GM18868 (cell line): ENCODE data around the gene GRIN3B.

Experiments
- ATAC-seq: cut with Tn5 transposase; IDR thresholded peaks from one replicate; pipeline ENCODE4 v1.9.1; 2021; ENCODE audit warnings: mild to moderate bottlenecking, moderate library complexity; ENCODE audit not compliant: unreplicated experiment

Gene GRIN3B

DNA sequence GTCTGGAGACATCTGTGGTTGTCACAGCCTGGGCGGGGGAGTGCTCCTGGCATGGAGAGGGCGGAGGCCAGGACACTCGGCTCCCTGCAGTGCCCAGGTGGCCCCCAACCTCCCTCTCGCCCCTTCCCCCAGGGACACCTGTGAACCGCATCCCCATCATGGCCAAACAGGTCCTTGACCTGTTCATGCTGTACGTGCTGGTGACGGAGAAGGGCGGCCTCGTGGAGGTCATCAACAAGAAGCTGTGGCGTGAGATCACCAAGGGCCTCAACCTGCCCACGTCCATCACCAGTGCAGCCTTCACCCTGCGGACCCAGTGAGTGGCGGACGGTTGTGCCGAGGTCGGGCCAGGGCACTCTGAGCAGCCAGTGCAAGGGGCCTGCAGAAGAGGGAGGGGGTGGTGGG lies 36.1 kb upstream of the GRIN3B start:
- no peak for ATAC-seq

DNA sequence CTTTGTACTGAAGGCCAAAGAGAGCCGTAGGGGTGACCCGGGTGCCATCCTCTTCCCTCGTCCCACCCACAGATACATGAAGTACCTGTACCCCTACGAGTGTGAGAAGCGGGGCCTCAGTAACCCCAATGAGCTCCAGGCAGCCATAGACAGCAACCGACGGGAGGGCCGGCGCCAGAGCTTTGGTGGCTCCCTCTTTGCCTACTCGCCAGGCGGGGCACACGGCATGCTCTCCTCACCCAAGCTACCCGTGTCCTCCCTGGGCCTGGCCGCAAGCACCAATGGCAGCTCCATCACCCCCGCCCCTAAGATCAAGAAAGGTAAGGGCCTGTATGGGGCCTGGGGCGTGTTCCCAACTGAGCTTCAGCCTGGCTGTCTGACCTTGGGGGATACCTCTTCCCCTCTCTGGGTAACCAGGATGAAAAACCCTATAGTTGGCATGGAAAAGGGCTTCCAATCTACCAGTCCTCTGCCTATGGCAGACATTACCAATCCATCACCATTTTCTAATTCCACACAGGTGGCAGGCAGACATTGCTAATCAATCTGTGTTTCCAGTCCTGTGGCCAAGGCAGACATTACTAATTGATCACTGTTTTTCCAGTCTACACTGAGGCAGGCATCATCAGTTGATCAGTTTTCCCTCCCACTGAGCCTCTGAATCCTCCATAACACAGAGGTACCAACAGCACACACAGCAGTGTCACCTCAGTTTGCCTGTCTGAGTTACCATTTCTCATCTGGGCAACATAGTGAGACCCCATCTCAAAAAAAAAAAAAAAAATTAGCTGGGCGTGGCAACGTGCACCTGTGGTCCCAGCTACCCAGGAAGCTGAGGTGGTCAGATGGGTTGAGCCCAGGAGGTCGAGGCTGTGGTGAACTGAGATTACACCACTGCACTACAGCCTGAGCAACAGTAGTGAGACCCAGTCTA lies 35.2 kb upstream of the GRIN3B start:
- ATAC-seq: no peak

DNA sequence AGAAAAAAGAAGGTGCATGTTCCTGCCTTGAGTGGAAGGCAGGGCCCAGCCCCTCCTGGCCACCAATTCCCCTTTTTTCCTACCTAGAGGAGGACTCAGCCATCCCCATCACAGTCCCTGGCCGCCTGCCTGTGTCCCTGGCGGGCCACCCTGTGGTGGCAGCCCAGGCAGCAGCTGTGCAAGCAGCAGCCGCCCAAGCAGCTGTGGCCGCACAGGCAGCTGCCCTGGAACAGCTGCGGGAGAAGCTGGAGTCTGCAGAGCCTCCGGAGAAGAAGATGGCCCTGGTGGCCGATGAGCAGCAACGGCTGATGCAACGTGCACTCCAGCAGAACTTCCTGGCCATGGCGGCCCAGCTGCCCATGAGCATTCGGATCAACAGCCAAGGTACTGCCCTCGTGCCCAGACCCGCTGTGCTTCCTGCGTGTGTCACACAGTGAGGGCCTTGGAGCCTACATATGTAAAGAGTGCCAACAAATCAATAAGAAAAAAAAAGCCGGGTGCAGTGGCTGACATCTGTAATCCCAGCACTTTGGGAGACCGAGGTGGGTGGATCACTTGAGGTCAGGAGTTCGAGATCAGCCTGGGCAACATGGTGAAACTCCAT lies 33.6 kb upstream of the GRIN3B start:
- no peak for ATAC-seq

DNA sequence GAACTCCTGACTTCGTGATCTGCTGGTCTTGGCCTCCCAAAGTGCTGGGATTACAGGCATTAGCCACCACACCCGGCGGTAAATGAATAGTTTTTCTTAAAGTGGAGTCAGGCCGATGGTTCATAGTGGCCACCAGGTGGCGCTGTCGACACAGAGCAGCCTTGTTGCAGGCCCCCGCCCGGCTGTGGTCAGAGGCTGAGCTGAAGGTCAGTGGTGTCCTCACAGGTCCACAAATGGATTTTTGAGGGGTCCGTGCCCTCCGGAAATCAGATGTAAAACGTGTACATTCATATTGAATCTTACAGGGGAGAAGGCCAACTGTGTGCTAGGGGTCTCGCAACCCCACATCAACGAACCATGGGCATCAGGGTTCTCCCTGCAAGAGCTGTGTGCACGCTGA lies 29.5 kb upstream of the GRIN3B start:
- no peak for ATAC-seq

DNA sequence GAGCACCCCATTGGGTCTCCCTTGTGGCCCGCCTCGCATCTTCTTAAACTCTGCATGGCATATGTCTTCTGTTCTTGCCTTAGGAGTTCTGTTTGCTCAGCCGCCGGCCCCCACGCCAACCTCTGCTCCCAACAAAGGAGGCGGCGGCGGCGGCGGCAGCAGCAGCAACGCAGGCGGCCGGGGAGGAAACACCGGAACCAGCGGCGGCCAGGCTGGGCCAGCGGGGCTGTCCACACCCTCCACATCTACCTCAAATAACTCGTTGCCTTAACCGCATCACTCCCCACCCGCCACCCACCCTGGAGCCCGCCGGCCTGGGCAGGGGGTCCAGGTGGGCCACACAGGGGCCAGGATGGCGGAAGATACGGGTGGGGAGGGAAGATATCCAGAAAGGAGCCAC lies 28.4 kb upstream of the GRIN3B start:
- no peak for ATAC-seq

DNA sequence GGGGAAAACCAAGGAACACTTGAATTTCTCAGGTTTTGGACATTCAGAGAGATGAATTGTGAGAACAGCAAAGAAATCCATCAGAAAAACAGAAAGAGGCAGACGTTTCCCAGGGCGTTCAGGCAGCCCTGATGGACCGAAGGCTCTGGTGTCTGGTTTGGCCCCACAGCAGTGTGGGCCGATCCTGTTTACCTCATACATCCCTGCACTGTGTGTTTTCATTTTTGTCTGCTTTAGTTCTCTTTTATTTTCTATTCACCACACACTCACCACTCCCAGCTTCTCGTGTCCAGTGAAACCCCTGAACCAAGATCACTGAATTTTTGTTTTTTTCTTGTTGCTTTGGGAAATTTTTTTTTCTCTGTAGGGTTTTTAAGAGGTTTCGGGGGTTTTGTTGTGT lies 27.9 kb upstream of the GRIN3B start:
- no peak for ATAC-seq

DNA sequence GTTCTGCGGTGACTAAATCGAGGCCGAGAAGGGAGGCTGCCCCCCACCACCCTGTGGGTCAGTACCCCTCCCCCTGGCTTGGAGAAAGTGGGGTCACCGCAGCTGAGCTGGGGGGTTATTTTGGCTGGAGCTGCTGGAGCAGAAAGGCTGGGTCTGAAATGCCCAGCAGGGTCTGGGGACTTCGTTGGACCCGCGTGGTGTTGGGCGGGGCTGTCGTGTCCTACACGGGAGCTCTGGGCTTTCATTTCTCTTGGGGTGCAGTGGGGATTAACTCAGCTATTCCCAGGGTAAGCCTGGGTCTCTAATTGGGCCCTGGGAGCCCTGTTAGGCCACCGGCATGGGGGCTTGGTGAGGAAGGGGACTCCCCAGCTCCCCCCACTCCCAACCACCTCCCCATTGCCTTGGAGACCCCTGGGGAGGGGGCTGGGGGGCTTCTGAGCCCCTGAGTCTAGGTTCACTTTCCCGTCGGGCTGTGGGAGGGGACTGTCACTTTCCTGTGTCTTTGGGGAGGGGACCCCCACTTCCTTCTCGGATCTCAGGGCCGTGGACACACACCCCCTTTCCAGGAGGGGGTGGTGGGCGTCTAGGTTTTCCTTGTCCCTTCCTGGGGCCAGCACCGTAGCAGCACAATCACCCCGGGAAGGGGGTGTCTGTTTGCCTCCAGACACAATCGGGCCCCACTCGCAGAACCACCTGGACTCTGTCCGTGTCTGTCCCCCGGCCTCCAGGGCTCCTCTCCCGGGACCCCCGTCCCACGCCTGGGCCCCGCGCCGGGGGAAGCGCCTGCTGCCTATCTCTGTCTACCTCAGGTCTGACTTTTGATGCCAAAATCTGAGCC lies 26.3 kb upstream of the GRIN3B start:
- ATAC-seq: no peak

DNA sequence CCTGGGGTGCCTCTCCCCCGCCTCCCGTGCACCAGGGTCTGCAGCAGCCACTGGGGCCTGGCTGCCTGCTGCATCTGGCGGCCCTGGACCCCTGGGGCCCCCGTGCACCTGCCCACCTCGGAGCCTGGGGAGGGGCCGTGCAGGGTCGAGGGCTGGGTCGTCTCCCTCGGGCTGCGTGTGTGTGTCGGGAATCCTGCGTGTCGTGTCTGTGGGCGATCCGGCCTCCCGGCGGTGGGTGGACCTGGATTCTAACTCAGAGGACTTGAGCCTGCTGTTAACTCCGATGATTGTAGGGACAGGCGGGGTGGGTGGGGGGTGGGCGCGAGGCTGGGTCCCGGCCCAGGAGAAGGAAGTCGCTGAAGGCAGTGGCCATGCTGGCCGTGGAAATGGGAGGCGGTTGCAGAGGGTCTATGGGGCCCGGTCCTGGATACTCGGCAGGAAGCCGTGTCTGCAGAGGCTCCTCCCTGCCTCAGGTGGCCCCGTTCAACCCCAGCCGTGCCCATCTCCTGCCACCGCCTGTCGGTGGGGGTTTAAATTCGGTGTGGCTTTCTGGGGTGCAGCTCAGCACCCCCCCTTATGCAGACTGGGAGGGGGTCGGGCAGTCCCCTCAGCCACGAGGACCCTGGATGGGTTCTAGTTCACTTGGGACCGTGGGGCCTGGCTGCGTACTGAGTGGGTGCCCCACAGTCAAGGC lies 25.5 kb upstream of the GRIN3B start:
- ATAC-seq: no peak

DNA sequence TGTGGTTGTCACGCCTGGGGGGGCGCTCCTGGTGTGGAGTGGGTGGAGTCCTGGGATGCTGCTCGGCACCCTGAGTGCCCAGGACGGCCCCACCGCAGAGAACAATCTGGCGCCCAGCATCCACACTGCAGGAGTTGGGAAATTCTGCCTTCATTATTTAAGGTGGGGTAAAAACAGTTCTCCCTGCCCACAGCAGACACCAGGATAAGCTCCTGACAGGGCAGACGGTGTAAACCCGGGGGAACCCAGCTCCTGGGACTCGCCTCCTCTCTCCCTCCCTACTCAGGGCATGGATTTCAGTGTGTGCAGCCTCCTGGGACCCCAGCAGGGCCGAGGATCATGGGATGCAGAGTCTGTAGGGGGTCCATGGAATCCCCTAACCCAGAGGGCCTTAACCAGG lies 23.7 kb upstream of the GRIN3B start:
- no peak for ATAC-seq

DNA sequence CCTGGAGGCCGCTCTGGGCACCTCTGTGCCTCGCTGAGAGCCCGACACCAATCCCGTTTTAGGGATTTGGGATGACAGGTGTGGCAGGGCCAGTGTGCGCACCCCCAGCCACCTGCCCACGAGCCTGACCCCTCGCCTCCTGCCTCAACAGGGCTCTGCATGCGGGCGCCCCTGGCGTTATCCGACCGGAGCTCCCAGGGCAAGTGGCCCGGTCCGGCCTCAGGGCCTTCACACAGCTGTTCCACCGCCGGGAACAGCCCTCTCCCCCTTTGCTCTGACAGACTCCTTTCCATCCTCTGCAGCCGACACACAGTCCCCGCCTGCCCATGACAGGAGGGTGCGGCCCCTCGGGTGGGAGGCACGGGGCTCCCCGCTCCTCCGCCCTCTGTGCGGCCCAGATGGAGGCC lies 23.2 kb upstream of the GRIN3B start:
- no peak for ATAC-seq

DNA sequence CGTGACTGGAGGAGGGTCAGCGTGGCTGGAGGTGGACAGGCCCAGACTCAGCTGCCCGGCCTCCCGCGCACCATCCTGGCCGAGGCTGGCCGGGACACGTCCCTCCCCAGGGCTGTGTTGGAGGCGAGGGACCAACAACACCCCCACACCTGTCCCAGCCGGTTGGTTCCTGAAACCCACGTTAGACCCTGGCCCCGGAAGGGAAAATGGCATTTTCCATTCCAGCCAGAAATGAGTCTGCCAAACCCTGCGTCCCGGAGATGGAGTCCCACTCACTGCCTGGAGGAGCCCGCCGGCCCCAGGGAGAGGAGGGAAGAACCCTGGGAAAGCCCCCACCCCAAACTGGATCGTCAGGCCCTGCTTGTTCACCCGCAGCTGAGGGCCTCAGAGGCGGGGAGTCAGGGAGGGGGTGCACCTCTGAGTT lies 20.9 kb upstream of the GRIN3B start:
- ATAC-seq: no peak

DNA sequence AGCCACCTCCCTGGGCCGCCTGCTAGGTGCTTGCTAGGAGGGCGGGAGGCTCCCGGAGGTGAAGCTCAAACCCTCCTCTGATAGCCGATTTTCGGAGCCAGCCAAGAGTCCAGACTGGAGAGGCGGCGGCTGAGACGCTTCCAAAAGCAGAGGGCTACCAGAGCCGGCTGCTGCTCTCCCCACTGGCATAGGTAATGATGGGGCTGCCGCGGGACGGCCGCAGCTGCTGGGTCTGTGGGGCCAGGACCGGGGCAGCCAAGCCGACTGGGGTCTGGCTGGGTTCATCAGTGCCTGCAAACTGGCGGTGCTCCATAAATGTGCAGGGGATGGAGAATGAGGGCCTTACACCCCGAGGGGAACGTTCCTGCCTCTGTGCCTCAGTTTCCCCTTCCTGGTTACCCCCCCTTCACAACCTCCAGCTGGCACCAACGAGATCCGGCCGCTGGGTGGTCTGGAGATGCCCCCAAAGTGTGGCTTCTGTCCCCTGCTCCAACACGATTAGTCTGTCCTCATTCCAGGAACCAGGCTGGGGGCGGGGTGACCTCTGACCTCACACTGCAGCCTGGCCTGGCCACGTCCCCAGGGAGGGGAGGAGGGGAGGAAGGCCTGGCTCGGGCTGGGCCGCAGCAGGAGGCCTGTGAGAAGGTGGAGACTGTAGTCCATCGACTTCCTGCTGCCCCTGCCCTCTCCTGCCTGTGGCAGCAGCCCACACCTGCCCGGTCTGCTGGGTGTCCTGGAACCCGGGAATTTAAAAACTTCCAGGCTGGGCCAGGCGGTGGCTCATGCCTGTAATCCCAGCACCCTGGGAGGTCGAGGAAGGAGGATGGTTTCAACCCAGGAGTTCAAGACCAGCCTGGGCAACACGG lies 19.9 kb upstream of the GRIN3B start:
- ATAC-seq: no peak

DNA sequence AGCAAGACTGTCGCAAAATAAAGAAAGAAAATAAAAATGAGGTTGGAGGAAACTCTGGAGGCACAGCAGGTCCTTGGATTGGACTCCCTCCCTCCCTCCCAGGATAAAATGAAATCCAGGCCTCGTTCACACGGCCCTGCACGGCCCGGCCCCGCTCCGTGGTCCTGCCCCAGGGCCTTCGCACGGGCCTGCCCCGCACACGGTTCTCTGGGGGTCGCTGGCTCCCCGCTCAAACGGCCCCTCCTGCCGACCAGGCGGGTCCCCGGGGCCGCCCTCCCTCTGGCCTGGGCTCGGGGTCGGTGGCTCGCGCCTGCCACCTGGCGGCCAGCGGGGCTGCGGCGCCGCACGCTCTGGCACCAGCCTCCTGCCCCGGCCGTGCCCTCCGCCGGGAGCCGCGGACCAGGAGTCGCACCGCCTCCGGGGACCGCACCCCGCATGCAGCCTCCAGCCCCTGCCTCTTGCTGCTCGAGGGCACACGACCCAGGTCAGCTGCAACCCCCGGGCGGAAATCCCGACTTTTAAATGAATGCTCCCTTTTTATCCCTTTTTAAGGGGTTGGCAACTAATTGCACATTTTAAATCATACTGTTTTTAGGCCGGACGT lies 17.6 kb upstream of the GRIN3B start:
- no peak for ATAC-seq

DNA sequence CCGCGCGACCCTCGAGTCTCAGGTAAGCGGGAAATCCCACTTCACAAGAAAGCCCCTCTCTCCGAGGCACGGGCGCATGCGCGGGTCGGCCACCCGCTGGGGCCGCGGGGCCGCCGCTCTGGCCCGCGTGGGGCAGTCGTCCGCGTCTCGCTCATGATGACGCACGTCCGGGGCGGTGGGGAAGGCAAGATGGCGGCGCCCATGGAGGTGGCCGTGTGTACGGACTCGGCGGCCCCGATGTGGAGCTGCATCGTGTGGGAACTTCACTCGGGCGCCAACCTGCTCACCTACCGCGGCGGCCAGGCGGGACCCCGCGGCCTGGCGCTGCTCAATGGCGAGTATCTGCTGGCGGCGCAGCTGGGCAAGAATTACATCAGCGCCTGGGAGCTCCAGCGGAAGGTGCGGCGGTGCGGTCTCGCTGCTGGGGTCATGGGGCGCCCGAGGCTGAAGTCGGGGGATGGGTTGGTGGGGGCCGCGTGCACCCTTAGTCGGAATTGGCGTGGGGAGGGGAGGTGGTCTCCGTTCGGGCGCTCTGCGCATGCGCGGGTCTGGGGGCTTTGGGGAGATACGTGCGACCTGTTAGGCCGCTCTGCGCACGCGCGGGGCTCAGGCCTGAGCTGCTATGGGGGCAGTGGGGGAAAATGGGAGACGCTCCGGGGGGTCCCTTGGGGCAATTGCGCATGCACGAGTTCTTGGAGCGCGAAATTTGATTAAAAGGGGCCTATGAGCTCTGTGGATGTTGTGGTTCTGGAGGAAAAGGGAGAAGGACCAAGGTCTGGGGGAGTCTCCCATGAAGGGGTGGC lies 15.9 kb upstream of the GRIN3B start, which contains the start of gene WDR18:
Gene WDR18 (plus strand): TSS at position 181 of the 803 bp plus-strand sequence. CDS start 9 bp downstream, at position 190.
- peak; percentile 69 for ATAC-seq

DNA sequence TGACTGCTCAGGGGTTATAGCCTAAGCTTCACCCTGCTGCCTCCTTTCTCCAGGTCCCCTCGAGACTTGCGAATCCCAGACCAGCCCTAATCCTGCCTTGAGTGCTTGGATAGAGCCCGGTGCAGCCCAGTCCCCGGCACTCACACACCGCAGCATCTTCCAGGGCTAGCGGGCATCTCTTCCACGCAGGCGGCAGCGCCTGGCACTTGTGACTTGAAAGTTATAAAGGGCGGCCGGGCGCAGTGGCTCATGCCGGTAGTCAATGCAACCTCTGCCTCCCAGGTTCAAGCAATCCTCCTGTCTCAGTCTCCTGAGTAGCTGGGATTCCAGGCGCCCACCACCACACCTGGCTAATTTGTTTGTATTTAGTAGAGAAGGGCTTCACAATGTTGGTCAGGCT lies 14.1 kb upstream of the GRIN3B start:
- no peak for ATAC-seq

DNA sequence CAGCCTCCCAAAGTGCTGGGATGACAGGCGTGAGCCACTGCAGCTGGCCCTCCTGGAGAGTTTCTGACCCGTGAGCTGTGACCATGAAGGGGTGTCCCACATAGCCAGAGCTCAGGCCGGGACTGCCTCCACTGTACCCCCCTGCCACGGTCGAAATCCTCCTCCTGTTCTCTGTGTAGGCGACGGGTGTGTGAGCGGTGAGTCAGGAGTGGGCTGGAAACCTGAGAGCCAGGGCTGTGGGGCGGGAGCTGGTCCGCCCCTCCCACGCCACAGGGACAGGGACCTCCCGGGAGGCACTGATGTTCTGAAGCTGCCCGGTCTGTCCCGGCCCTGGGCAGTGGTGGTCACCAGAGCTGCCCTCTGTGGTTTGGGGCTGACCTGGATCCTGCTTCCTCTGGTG lies 12.1 kb upstream of the GRIN3B start:
- no peak for ATAC-seq

DNA sequence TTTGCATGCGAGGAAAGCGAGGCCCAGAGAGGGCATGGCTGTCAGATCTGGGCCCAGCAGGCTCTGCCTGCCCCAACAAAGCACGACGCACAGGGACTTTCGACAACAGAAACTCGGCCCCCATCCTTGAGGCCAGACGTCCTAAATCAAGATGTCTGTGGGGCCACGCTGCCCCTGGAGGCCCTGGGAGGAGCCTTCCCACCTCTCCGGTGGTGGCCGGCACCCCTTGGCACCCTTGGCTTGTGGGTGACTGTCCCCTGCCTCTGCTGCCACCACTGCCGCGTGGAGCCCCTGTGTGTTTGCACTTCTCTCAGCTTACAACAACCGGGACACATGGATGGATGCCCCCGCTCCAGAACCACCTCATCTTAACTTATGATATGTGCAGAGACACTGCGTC lies 11.7 kb upstream of the GRIN3B start:
- no peak for ATAC-seq

DNA sequence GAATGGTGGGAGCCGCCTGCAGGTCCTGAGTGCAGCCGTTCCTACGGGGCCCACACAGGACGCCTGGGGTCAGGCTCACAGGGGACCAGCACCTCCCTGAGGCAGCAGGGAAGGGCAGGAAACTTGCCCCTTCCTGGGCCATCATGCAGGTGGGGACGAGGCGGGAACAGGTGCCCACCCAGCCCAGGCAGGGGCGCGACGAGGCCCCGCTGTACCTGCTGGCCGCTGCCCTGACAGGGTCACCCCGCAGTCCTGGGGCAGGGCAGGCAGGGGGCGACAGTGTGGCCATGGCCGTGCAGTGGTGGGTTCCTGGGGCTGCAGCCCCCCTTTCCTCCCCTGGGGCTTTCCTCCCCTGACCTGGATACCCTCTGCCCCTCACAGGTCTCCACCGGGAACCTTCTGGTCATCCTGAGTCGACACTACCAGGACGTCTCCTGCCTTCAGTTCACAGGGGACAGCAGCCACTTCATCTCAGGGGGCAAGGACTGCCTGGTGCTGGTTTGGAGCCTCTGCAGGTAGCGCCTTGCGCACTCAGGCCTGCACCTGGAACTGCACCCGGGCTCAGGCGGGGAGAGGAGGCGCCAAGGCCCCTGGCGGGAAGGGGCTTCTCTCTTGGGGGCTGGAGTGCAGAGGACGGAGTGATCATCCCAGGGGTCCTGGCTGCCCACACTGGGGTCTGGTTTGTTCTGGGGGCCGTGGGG lies 10.7 kb upstream of the GRIN3B start:
- no peak for ATAC-seq
